Smooth muscle cell (in vitro differentiated cells): ENCODE data around the gene ME1. TPM values are rescaled to one million over a fixed set of nuclear protein-coding genes. Genes with fewer than 3 reads are reported as not detected.

Experiments
- DNase-seq: peaks from one replicate; lab custom pipeline; 2025; ENCODE audit not compliant: unreplicated experiment; lab: John Stamatoyannopoulos, UW
- H2AFZ ChIP-seq: fragments of 200-600 bp; sonication (generic); 2 replicates; pipeline ENCODE4 v1.6.0; 2016; ENCODE audit warnings: antibody characterized with exemption, low read depth, mild to moderate bottlenecking
- H3F3A ChIP-seq: fragments of 200-600 bp; sonication (generic); 2 replicates; pipeline ENCODE4 v1.6.0; 2017; ENCODE audit warnings: antibody characterized with exemption, low read depth
- H3K27ac ChIP-seq: fragments of 200-600 bp; sonication (generic); 2 replicates; pipeline ENCODE4 v1.5.1; 2016; ENCODE audit warnings: low read depth, mild to moderate bottlenecking
- H3K27me3 ChIP-seq: fragments of 200-600 bp; sonication (generic); 2 replicates; pipeline ENCODE4 v1.6.1; 2016; ENCODE audit warnings: low read depth, mild to moderate bottlenecking
- H3K36me3 ChIP-seq: fragments of 200-600 bp; sonication (generic); 2 replicates; pipeline ENCODE4 v1.5.1; 2016; ENCODE audit warnings: low read depth
- H3K4me1 ChIP-seq: fragments of 200-600 bp; sonication (generic); 2 replicates; pipeline ENCODE4 v1.5.1; 2016; ENCODE audit warnings: low read depth
- H3K4me2 ChIP-seq: fragments of 200-600 bp; sonication (generic); 2 replicates; pipeline ENCODE4 v1.6.0; 2016; ENCODE audit warnings: mild to moderate bottlenecking
- H3K4me3 ChIP-seq: fragments of 200-600 bp; sonication (generic); 2 replicates; pipeline ENCODE4 v1.5.1; 2016; ENCODE audit warnings: mild to moderate bottlenecking
- H3K79me2 ChIP-seq: fragments of 200-600 bp; sonication (generic); 2 replicates; pipeline ENCODE4 v1.6.0; 2016; ENCODE audit warnings: low read depth, mild to moderate bottlenecking
- H3K9ac ChIP-seq: fragments of 200-600 bp; sonication (generic); 2 replicates; pipeline ENCODE4 v1.6.0; 2016; ENCODE audit warnings: low read depth
- H3K9me3 ChIP-seq: fragments of 200-600 bp; sonication (generic); replicated peaks from 2 replicates; pipeline ENCODE4 v1.5.1; 2016; ENCODE audit warnings: low read depth
- H4K20me1 ChIP-seq: fragments of 200-600 bp; sonication (generic); 2 replicates; pipeline ENCODE4 v1.6.0; 2016; ENCODE audit warnings: low read depth
- CTCF ChIP-seq: fragments of 200-600 bp; sonication (generic); IDR thresholded peaks from 2 replicates; pipeline ENCODE4 v1.5.1; 2017; ENCODE audit warnings: borderline replicate concordance, mild to moderate bottlenecking, antibody characterized with exemption; ENCODE audit not compliant: insufficient read depth, poor library complexity, severe bottlenecking
- WGBS: methylation state at CpG from one replicate; pipeline ENCODE4 v1.1.7; 2016; ENCODE audit warnings: low lambda C conversion rate; 5-methylcytosine and 5-hydroxymethylcytosine counted together
- polyA plus RNA-seq: library from polyadenylated mRNA; unstranded; fragments of >200 nt; fragmentation: Nextera tagmentation; extraction: Ambion mirVana; gene quantifications from 2 replicates; pipeline ENCODE4 v1.2.1, GENCODE V29; 2016
- total RNA-seq: library from RNA; depleted of rRNA; stranded (reverse); fragments of >200 nt; gene quantifications from 2 replicates; pipeline ENCODE4 v1.2.3, GENCODE V29; 2014

The ME1 gene
- total and polyA plus RNA-seq, 2 experiments from 2014 or later, result 32.0 to 32.4 TPM

DNA sequence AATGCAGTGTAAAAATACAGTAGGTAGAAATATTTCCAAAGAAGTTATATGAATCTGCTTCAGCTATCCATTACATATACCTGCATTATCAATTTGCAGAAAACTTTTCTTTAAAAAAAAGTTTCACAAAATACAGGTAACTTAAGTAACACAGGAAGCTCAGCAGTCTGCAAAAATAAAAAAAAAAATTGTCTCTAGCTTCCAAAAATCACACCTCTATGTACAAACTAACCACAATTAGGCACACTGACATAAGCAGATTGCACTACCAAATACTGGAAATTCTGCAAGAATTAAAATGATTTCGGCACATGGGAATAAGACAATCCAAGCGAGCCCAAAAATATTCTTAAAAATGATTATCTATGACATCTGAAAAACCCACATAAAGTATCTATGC is 41.2 kb downstream of the ME1 start:
- H2AFZ ChIP-seq, result no peak overlapping the region
- H3K36me3 ChIP-seq, result peaks cover 5% of the 10 kb centered on the region
- no peaks in the 10 kb centered on the region for H3F3A ChIP-seq
- WGBS, result 98% methylated on average over 2 of the region's 2 CpGs
- no peak overlapping the region for H3K9ac ChIP-seq
- H3K4me1 ChIP-seq, result no peaks in the 10 kb centered on the region
- DNase-seq, result no peak
- H3K27ac ChIP-seq, result no peak overlapping the region
- H3K79me2 ChIP-seq, result peaks cover 40% of the 10 kb centered on the region
- TF ChIP-seq CTCF, result no peak
- H4K20me1 ChIP-seq, result peaks cover 10% of the 10 kb centered on the region
- no peaks in the 10 kb centered on the region for H3K27me3 ChIP-seq
- no peaks in the 10 kb centered on the region for H3K9me3 ChIP-seq
- no peak overlapping the region for H3K4me2 ChIP-seq
- no peak overlapping the region for H3K4me3 ChIP-seq

DNA sequence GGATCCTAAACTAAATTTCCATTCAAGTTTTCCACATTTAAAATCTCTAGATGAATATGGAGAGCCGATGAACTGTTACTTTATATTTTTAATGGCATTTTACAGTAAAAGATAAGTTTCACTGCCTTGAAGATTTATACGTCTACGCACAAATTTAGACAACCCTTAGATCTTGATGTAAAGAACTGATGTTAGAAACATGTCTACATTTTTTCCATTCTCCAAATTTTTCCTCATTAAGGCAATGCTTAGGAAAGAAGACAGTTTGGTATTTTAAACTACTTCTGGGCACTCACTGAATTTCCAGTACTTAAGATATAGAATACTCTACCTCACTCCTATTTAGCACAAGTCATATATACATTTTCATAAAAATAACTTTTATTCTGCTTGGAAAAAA is 45.4 kb downstream of the ME1 start:
- Histone ChIP-seq H4K20me1 (peaks cover 8% of the 10 kb centered on the region), H3K79me2 (peaks cover 24% of the 10 kb centered on the region), H3K4me2 (no peak overlapping the region), H3K36me3 (no peaks in the 10 kb centered on the region), H2AFZ (no peak overlapping the region), H3K4me1 (no peaks in the 10 kb centered on the region), H3F3A (peaks cover 4% of the 10 kb centered on the region), H3K9ac (no peak overlapping the region), H3K4me3 (no peak overlapping the region), H3K27me3 (no peaks in the 10 kb centered on the region), H3K9me3 (no peaks in the 10 kb centered on the region), H3K27ac (no peak overlapping the region)
- WGBS, result 59% methylated on average over 3 of the region's 3 CpGs
- no peak for TF ChIP-seq CTCF
- no peak for DNase-seq

DNA sequence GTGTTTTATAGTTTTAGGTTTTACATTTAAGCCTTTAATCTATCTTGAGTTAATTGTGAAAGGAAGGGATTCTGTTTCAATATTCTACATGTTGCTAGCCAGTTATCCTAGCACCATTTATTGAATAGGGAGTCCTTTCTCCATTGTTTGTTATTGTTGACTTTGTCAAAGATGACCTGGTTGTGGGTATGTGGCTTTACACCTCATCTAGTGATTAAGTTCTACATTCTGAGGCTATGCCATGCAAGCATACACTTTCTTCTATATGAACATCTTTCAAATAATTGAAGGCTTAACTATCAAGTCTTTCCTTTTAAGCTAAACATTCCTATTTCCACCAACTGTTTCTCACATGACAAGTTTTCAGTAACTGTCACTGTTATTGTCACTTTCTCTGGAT is 46.1 kb downstream of the ME1 start:
- no peak overlapping the region for H3K4me2 ChIP-seq
- H3K4me3 ChIP-seq, result no peak overlapping the region
- no peaks in the 10 kb centered on the region for H3K27me3 ChIP-seq
- H3K27ac ChIP-seq, result no peak overlapping the region
- no peak for TF ChIP-seq CTCF
- peaks cover 4% of the 10 kb centered on the region for H3F3A ChIP-seq
- DNase-seq, result no peak
- peaks cover 18% of the 10 kb centered on the region for H3K79me2 ChIP-seq
- H3K9ac ChIP-seq, result no peak overlapping the region
- H3K4me1 ChIP-seq, result no peaks in the 10 kb centered on the region
- peaks cover 5% of the 10 kb centered on the region for H4K20me1 ChIP-seq
- no peaks in the 10 kb centered on the region for H3K9me3 ChIP-seq
- no peak overlapping the region for H2AFZ ChIP-seq
- H3K36me3 ChIP-seq, result no peaks in the 10 kb centered on the region

- Histone ChIP-seq H3K4me1 (peaks cover 15% of the 10 kb centered on the region), H3K4me3 (no peak overlapping the region), H3K27me3 (no peaks in the 10 kb centered on the region), H3K79me2 (no peaks in the 10 kb centered on the region), H3K36me3 (no peaks in the 10 kb centered on the region), H4K20me1 (peaks cover 7% of the 10 kb centered on the region), H3K9ac (no peak overlapping the region), H3F3A (peaks cover 4% of the 10 kb centered on the region), H3K27ac (peak overlapping the region; percentile 6), H3K4me2 (peak overlapping the region; percentile 56), H2AFZ (no peak overlapping the region), H3K9me3 (no peaks in the 10 kb centered on the region)
- WGBS, result 82% methylated on average over 2 of the region's 2 CpGs
- TF ChIP-seq CTCF, result no peak
- DNase-seq, result no peak
These were observed 48.9 kb downstream of the ME1 start for GRCh38 chr6:83381949-83382348.
